Measurements from ENCODE around the gene TOR1A.

Gene TOR1A

DNA sequence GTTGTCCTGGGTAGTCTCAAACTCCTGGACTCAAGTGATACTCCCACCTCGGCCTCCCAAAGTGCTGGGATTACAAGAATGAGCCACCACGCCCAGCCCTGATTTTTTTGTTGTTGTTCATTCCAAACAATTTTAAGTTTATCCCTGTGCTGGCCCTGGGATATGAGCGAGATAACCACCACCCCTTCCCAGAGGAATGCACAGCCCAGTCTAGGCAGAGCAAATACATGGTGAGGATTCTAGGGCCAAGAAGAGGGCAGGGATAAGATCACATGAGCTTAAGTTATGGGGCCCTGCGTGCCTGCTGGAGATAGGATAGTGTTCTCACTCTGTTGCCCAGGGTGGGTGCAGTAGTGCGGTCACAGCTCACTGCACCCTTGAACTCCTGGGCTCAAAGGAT, 42.0 kb downstream of the TOR1A start:
- TF ChIP-seq, protein P1, sequence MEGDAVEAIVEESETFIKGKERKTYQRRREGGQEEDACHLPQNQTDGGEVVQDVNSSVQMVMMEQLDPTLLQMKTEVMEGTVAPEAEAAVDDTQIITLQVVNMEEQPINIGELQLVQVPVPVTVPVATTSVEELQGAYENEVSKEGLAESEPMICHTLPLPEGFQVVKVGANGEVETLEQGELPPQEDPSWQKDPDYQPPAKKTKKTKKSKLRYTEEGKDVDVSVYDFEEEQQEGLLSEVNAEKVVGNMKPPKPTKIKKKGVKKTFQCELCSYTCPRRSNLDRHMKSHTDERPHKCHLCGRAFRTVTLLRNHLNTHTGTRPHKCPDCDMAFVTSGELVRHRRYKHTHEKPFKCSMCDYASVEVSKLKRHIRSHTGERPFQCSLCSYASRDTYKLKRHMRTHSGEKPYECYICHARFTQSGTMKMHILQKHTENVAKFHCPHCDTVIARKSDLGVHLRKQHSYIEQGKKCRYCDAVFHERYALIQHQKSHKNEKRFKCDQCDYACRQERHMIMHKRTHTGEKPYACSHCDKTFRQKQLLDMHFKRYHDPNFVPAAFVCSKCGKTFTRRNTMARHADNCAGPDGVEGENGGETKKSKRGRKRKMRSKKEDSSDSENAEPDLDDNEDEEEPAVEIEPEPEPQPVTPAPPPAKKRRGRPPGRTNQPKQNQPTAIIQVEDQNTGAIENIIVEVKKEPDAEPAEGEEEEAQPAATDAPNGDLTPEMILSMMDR (IDR thresholded peaks at IDR 0.05) = no peak

DNA sequence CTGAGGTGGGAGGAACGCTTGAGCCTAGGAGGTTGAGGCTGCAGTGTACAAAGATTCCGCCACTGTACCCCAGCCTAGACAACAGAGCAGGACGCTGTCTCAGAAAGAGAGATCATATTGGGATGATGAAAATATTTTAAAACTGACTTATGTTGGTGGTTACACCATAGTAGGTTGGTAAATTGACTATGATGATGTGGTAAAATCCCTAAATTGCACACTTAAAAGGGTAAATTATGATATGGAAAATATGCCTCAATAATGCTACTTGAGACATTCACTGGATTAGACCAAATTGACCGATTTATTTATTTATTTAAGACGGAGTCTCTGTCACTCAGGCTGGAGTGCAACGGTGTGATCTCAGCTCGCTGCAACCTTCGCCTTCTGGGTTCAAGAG, 42.8 kb downstream of the TOR1A start:
- TF ChIP-seq, protein P1 (IDR thresholded peaks at IDR 0.05) = no peak

DNA sequence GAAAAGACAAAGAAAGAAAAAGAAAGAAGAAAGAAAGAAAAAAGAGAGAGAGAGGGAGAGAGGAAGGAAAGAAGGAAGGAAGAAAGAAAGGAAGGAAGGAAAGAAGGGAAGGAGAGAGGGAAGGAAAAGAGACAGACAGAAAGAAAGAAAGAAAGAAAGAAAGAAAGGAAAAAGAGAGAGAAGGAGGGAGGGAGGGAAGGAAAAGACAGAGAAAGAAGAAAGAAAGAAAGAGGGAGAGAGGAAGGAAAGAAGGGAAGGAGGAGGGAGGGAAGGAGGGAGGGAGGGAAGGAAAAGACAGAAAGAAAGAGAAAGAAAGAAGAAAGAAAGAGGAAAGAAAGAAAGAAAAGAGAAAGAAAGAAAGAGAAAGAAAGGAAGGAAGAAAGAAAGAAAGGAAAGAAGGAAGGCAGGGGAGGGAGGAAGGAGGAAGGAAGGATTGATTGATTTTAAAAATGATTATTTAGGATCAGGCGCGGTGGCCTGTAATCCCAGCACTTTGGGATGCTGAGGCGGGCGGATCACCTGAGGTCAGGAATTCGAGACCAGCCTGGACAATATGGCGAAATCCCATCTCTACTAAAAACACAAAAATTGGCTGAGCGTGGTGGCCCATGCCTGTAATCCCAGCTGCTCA, 44.3 kb downstream of the TOR1A start:
- TF ChIP-seq, protein P1 (IDR thresholded peaks at IDR 0.05) = no peak

DNA sequence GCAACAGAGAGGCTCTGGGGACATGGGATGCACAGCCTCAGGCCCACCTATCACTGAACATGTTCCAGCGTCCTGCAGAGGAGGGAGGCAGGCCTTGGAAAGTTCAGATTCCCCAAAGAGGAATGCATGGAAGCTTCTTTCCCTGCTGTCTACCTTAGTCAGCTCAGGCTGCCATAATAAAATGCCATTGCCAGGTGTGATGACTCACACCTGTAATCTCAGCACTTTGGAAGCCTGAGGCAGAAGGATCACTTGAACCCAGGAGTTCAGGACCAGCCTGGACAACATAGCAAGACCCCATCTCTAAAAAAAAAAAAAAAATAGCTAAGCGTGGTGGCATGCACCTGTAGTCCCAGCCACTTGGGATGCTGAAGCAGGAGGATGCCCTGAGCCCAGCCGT, 45.5 kb downstream of the TOR1A start:
- TF ChIP-seq, protein P1 (IDR thresholded peaks at IDR 0.05) = no peak

DNA sequence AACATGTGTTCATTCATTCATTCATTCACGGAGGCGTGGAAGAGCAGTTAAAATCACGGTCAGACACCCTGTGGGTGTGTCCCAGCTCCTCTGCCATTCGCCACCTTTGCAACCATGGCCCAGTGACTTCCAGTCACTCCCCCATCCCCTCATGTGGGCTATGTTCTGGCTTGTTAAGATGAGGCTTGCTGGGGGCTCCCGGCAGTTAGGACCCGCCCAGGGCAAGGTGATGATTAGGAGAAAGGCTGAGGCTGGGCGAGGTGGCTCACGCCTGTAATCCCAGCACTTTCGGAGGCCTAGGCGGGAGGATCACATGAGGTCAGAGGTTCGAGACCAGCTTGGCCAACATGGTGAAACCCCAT, 46.2 kb downstream of the TOR1A start:
- TF ChIP-seq, protein P1 (IDR thresholded peaks at IDR 0.05) = no peak

DNA sequence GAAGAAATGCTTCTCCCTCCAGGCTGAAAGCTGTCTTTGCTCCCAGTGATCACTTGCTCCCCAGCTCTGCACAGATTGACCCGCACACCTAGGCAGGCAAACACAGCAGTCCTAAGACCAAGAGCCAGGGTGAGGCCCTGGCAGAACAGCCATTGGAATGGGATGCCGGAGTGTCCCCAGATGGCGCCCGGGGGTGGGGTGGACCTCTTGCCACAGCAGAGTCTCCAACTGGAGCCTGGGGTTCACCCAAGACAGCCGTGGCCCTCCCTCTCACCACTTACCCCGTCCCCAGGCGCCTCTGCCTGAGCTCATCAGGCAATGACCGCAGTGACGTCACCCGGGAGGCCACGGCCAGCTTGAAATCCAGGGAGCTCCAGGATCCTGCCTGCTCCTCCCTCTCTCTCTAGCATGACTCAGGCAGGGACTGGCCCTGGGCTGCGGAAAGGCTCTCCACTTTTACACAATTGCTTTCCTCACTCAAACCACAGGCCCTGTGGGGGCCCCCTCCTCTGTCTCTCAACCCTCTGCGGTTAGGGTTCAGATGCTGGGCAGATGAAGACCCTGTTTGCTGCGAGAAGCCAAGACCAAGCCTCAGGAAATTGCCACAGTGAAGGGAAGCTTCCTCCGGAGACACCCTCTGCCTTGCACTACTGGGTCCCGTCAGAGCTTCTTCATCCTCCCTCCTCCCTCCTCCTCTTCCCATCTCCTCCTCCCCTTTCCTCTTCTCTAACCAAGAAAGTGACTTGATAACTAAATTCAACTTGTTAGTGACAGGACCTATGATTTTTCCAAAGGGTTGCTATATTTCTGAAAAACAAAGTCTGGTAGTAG, 46.8 kb downstream of the TOR1A start:
- TF ChIP-seq, protein P1 (IDR thresholded peaks at IDR 0.05) = no peak

DNA sequence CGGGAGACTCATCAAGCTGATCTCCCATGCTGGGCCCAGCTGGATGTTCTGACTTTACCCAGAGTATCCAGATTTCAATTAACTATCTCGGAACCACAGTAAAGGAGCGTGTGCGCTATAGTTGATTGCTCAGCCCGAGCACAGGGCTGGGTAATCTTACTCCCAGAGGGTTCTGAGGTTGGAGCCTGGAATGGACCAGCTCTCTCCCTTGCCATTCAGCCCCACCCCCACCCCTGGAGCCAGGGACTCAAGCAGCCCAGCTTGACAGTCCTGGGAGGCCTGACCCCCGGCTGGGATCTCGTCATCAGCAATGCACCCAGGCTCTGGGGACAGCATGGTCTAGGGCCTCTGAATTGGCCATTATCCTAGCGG, 47.4 kb downstream of the TOR1A start:
- TF ChIP-seq, protein P1 (IDR thresholded peaks at IDR 0.05) = no peak

All from LNCAP (cell line).